Measurements from ENCODE around the gene OXT. TPM values are rescaled to one million over a fixed set of nuclear protein-coding genes. Genes with fewer than 3 reads are reported as not detected.
"Not testable (repeated sequence)": the region's sequence is repeated elsewhere in the genome, so short reads cannot be mapped to it uniquely, and the experiment has no call there.

The OXT gene
- total and polyA plus RNA-seq, 4 experiments from 2014 or later, result 1.00 to 1.5 TPM; not detected in 2

DNA sequence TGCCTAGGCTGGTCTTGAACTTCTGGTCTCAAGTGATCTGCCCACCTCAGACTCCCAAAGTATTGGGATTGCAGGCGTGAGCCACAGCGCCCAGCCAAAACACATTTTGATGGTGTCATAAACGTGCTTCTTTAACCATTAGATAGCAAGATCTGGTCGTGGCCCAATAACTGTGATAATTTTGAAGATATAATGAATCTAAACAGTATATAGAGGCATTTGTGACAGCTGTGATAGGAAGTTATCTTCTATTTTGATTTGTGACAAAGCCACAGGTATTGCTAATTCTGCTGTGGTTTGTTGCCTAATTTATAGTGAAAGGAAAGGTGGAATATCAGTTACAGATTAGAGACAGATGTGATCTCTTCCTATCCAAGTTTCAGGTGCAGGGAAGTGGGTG, 695 bp upstream of the OXT start:
- no peak overlapping the region for H3K27ac ChIP-seq (ENCODE audit: low read depth, low read length)
- Mint-ChIP-seq H3K27ac (peak overlapping the region; percentile 12 to 95 (median 89)), H3K36me3 (no peaks in the 10 kb centered on the region), H3K4me3 (peak overlapping the region; percentile 80 to 94 (median 88)), H3K27me3 (no peaks in the 10 kb centered on the region), H3K9me3 (no peaks in the 10 kb centered on the region), H3K4me1 (peaks cover 13 to 24% (median 16%) of the 10 kb centered on the region in 4 donors)
- H3K27me3 ChIP-seq (ENCODE audit: insufficient read depth, low read length), result no peaks in the 10 kb centered on the region
- ChIA-PET POLR2A (ENCODE audit: partially characterized antibody) (interaction anchor here (1.4 to 1.8 kb wide), 3 partner anchors 14 to 21 kb away, joined by 3 to 6 read pairs (median 3); no protein-coding TSS in a partner anchor), CTCF (ENCODE audit: partially characterized antibody) (interaction anchor here (1.7 to 2.2 kb wide), 2 partner anchors 21 to 44 kb away, joined by 4 to 20 read pairs; no protein-coding TSS in a partner anchor)
- no peak for DNase-seq
- peaks cover 18% of the 10 kb centered on the region for H3K4me1 ChIP-seq (ENCODE audit: insufficient read depth, low read length)
- no peaks in the 10 kb centered on the region for H3K36me3 ChIP-seq (ENCODE audit: insufficient read depth, low read length)
- no peak overlapping the region for H3K4me3 ChIP-seq (ENCODE audit: low read length in 2 of 2)
- intact Hi-C loops (cut with micrococcal nuclease), result no loop called here
- no peaks in the 10 kb centered on the region for H3K9me3 ChIP-seq (ENCODE audit: control insufficient read depth in 1 of 2, low read length in 2 of 2)

DNA sequence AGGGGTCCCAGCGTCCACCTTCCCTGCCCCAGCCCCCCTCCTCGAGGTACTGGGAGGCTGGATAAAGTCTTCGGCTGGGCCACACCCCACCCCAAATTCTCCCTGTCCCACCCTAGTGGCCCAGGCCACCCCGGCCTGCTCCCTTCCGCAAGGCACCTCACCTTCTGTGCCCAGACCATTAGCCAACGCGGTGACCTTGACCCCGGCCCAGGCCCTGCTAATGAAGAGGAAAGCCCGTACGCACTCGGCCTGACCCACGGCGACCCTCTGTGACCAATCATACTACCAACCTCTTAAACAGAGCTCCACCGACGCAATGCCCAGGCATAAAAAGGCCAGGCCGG, 182 bp upstream of the OXT start:
- no peaks in the 10 kb centered on the region for H3K27me3 Mint-ChIP-seq
- Histone ChIP-seq H3K27me3 (ENCODE audit: insufficient read depth, low read length) (no peaks in the 10 kb centered on the region), H3K36me3 (ENCODE audit: insufficient read depth, low read length) (no peaks in the 10 kb centered on the region), H3K4me3 (ENCODE audit: low read length in 2 of 2) (peak overlapping the region in 1 of 2 donors; percentile 54), H3K4me1 (ENCODE audit: insufficient read depth, low read length) (peaks cover 18% of the 10 kb centered on the region), H3K9me3 (ENCODE audit: control insufficient read depth in 1 of 2, low read length in 2 of 2) (no peaks in the 10 kb centered on the region), H3K27ac (ENCODE audit: low read depth, low read length) (peak overlapping the region; percentile 44)
- H3K4me3 Mint-ChIP-seq, result peak overlapping the region; percentile 80 to 94 (median 88)
- H3K27ac Mint-ChIP-seq, result peak overlapping the region in 4 of 7 donors; percentile 22 to 94 (median 61)
- ChIA-PET CTCF (ENCODE audit: partially characterized antibody) (interaction anchor here (2.2 kb wide), 1 partner anchor 44 kb away, joined by 8 read pairs; no protein-coding TSS in a partner anchor), POLR2A (ENCODE audit: partially characterized antibody) (interaction anchor here (1.4 to 3.5 kb wide), 3 partner anchors 14 to 22 kb away, joined by 3 to 22 read pairs (median 3); no protein-coding TSS in a partner anchor)
- intact Hi-C loops (cut with micrococcal nuclease), result no loop called here
- no peaks in the 10 kb centered on the region for H3K9me3 Mint-ChIP-seq
- H3K36me3 Mint-ChIP-seq, result no peaks in the 10 kb centered on the region
- peaks cover 13 to 24% (median 16%) of the 10 kb centered on the region in 4 donors for H3K4me1 Mint-ChIP-seq
- no peak for DNase-seq

GRCh38 chr20:3072530-3073250, 1.3 kb downstream of the OXT start:
- no peaks in the 10 kb centered on the region for H3K36me3 Mint-ChIP-seq

GRCh38 chr20:3073251-3073643, 1.8 kb downstream of the OXT start:
- H3K27me3 Mint-ChIP-seq; H3K27me3 ChIP-seq (ENCODE audit: insufficient read depth, low read length); DNase-seq; H3K36me3 ChIP-seq (ENCODE audit: insufficient read depth, low read length); H3K27ac ChIP-seq (ENCODE audit: low read depth, low read length); H3K36me3 Mint-ChIP-seq; H3K9me3 ChIP-seq (ENCODE audit: control insufficient read depth in 1 of 2, low read length in 2 of 2); H3K9me3 Mint-ChIP-seq; H3K4me3 ChIP-seq (ENCODE audit: low read length in 2 of 2): not testable (repeated sequence)
- intact Hi-C loops (cut with micrococcal nuclease), result loop anchor here (2.0 kb wide), 1 partner anchor 20 kb away; no protein-coding TSS in a partner anchor
- Mint-ChIP-seq H3K27ac (peak overlapping the region in 3 of 7 donors; percentile 29 to 94 (median 52)), H3K4me1 (peaks cover 17 to 35% (median 21%) of the 10 kb centered on the region in 4 donors), H3K4me3 (peak overlapping the region in 6 of 8 donors; percentile 25 to 70 (median 46))
- ChIA-PET POLR2A (ENCODE audit: partially characterized antibody) (interaction anchor here (0.6 to 3.5 kb wide), 4 partner anchors 13 to 63 kb away, joined by 3 to 22 read pairs (median 3); partner anchors contain the start of gene MRPS26), CTCF (ENCODE audit: partially characterized antibody) (interaction anchor here (0.6 to 2.2 kb wide), 3 partner anchors 16 to 42 kb away, joined by 3 to 8 read pairs (median 5); no protein-coding TSS in a partner anchor)
- H3K4me1 ChIP-seq (ENCODE audit: insufficient read depth, low read length), result peaks cover 28% of the 10 kb centered on the region

More at GRCh38 chr20:3072530-3073250, 1.3 kb downstream of the OXT start:
- H3K4me3 Mint-ChIP-seq, result peak overlapping the region; percentile 78 to 91 (median 84)
- no peaks in the 10 kb centered on the region for H3K27me3 Mint-ChIP-seq
- peak overlapping the region; percentile 44 for H3K27ac ChIP-seq (ENCODE audit: low read depth, low read length)
- no peaks in the 10 kb centered on the region for H3K9me3 Mint-ChIP-seq
- POLR2A ChIA-PET (ENCODE audit: partially characterized antibody), result interaction anchor here (0.6 to 3.5 kb wide), 3 partner anchors 20 to 64 kb away, joined by 3 to 22 read pairs (median 3); partner anchors contain the start of gene MRPS26
- no peak overlapping the region for H3K4me3 ChIP-seq (ENCODE audit: low read length in 2 of 2)
- no peaks in the 10 kb centered on the region for H3K36me3 ChIP-seq (ENCODE audit: insufficient read depth, low read length)
- peak overlapping the region; percentile 60 to 94 (median 91) for H3K27ac Mint-ChIP-seq
- no peaks in the 10 kb centered on the region for H3K9me3 ChIP-seq (ENCODE audit: control insufficient read depth in 1 of 2, low read length in 2 of 2)
- CTCF ChIA-PET (ENCODE audit: partially characterized antibody), result interaction anchor here (0.8 to 2.2 kb wide), 2 partner anchors 19 to 42 kb away, joined by 5 to 8 read pairs; no protein-coding TSS in a partner anchor
- intact Hi-C loops (cut with micrococcal nuclease), result loop anchor here (2.0 kb wide), 1 partner anchor 20 kb away; no protein-coding TSS in a partner anchor
- H3K27me3 ChIP-seq (ENCODE audit: insufficient read depth, low read length), result no peaks in the 10 kb centered on the region
- peaks cover 27% of the 10 kb centered on the region for H3K4me1 ChIP-seq (ENCODE audit: insufficient read depth, low read length)
- DNase-seq, result no peak
- H3K4me1 Mint-ChIP-seq, result peaks cover 14 to 31% (median 19%) of the 10 kb centered on the region in 4 donors

DNA sequence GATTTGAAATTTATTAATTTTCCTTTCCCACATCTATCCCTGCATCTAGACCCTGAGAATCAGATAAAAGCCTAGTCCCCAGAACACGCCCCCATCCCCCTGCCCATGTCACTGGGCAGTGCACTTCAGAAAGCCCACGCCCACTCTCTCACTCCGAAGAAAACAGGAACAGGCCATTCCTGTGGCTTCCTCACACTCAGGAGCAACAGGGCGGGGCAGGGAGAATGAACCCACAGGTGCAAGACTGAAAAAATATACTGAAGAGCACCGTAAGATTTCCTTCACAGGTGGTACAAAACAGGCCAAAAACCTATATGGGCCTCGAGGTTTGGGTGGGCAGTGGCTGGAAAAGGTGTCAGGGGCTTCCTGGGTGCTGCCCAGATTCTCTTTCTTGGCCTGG, 3.4 kb downstream of the OXT start:
- peaks cover 28% of the 10 kb centered on the region for H3K4me1 ChIP-seq (ENCODE audit: insufficient read depth, low read length)
- CTCF ChIA-PET (ENCODE audit: partially characterized antibody), result interaction anchor here (1.0 kb wide), 1 partner anchor 39 kb away, joined by 3 read pairs; no protein-coding TSS in a partner anchor
- Mint-ChIP-seq H3K27ac (peak overlapping the region in 2 of 7 donors; percentile 23 to 68), H3K4me1 (peaks cover 16 to 35% (median 19%) of the 10 kb centered on the region in 4 donors), H3K9me3 (no peaks in the 10 kb centered on the region), H3K27me3 (no peaks in the 10 kb centered on the region), H3K36me3 (no peaks in the 10 kb centered on the region), H3K4me3 (no peak overlapping the region)
- no peak overlapping the region for H3K27ac ChIP-seq (ENCODE audit: low read depth, low read length)
- no peaks in the 10 kb centered on the region for H3K27me3 ChIP-seq (ENCODE audit: insufficient read depth, low read length)
- no peak overlapping the region for H3K4me3 ChIP-seq (ENCODE audit: low read length in 2 of 2)
- no peaks in the 10 kb centered on the region for H3K9me3 ChIP-seq (ENCODE audit: control insufficient read depth in 1 of 2, low read length in 2 of 2)
- DNase-seq, result no peak
- POLR2A ChIA-PET (ENCODE audit: partially characterized antibody), result interaction anchor here (1.1 to 3.5 kb wide), 2 partner anchors 18 to 28 kb away, joined by 4 to 22 read pairs; no protein-coding TSS in a partner anchor
- intact Hi-C loops (cut with micrococcal nuclease), result no loop called here
- no peaks in the 10 kb centered on the region for H3K36me3 ChIP-seq (ENCODE audit: insufficient read depth, low read length)

DNA sequence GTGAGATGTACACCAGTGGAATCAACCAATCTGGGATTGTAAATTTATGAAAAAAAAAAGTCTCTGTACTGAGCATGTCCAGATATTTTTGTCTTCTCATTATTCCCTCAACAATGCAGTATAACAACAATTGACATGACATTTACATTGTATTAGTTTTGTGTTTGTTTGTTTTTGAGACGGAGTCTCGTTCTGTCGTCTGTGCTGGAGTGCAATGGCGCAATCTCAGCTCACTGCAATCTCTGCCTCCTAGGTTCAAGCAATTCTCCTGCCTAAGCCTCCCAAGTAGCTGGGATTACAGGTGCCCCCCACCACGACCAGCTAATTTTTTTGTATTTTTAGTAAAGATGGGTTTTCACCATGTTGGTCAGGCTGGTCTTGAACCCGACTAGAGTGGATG, 3.9 kb downstream of the OXT start:
- peaks cover 28% of the 10 kb centered on the region for H3K4me1 ChIP-seq (ENCODE audit: insufficient read depth, low read length)
- H3K9me3 Mint-ChIP-seq; CTCF ChIA-PET (ENCODE audit: partially characterized antibody); H3K4me3 ChIP-seq (ENCODE audit: low read length in 2 of 2); DNase-seq; H3K27me3 ChIP-seq (ENCODE audit: insufficient read depth, low read length); H3K9me3 ChIP-seq (ENCODE audit: control insufficient read depth in 1 of 2, low read length in 2 of 2); H3K36me3 ChIP-seq (ENCODE audit: insufficient read depth, low read length); H3K27me3 Mint-ChIP-seq; H3K4me3 Mint-ChIP-seq; intact Hi-C loops (cut with micrococcal nuclease); H3K27ac ChIP-seq (ENCODE audit: low read depth, low read length); H3K36me3 Mint-ChIP-seq: not testable (repeated sequence)
- H3K27ac Mint-ChIP-seq, result peak overlapping the region in 1 of 7 donors; percentile 75
- POLR2A ChIA-PET (ENCODE audit: partially characterized antibody), result interaction anchor here (1.1 kb wide), 2 partner anchors 15 to 29 kb away, joined by 3 to 4 read pairs; no protein-coding TSS in a partner anchor
- H3K4me1 Mint-ChIP-seq, result peaks cover 16 to 35% (median 19%) of the 10 kb centered on the region in 4 donors

Measured in CD4-positive, alpha-beta memory T cell (primary cell).